ENCODE measurements around the gene ENO1.

The ENO1 gene

DNA sequence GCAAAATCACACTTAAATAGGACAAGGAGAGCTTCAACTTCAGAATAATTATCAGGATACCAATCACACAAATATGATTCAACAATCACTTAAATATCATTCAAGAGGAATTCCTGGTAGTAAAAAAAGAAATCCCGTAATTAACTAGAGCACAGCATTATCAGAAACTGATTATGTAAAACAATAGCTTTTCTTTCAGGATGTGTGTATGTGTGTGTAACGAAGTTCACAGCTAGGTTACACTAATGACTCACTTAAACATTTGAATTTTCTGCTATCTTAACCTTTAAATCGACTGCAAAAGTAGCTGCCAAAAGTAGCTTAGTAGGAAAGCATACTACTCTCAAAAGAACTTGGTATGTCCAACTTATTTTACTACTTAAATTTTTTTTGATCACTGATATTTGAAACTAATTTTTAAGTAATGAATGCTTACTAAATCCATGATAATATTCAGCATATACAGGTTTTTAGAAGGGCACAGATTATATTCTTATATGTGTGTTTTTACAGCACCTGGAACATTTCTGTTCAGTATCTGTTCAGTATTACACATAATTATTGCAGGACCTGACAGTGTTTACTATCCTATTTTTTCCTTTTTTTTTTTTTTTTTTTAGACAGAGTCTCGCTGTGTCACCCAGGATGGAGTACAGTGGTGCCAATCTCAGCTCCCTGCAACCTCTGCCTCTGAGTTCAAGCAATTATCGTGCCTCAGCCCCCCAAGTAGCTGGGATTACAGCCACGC lies 65.3 kb downstream of the ENO1 start:
- ATAC-seq (ENCODE audit: insufficient read depth, low read depth): no peak
- H3K4me3 ChIP-seq (ENCODE audit: low read depth in 1 of 2, low read length in 2 of 2): no peak overlapping the region
- TF ChIP-seq EZH2 (IDR thresholded peaks at IDR 0.05; ENCODE audit: borderline replicate concordance, low read depth, low read length, severe bottlenecking): no peak
- TF ChIP-seq, protein P1, sequence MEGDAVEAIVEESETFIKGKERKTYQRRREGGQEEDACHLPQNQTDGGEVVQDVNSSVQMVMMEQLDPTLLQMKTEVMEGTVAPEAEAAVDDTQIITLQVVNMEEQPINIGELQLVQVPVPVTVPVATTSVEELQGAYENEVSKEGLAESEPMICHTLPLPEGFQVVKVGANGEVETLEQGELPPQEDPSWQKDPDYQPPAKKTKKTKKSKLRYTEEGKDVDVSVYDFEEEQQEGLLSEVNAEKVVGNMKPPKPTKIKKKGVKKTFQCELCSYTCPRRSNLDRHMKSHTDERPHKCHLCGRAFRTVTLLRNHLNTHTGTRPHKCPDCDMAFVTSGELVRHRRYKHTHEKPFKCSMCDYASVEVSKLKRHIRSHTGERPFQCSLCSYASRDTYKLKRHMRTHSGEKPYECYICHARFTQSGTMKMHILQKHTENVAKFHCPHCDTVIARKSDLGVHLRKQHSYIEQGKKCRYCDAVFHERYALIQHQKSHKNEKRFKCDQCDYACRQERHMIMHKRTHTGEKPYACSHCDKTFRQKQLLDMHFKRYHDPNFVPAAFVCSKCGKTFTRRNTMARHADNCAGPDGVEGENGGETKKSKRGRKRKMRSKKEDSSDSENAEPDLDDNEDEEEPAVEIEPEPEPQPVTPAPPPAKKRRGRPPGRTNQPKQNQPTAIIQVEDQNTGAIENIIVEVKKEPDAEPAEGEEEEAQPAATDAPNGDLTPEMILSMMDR (IDR thresholded peaks at IDR 0.05; ENCODE audit: borderline replicate concordance, extremely low read depth, low read length, poor library complexity, severe bottlenecking): no peak
- H3K27me3 ChIP-seq (ENCODE audit: insufficient read depth, low read length, poor library complexity): no peaks in the 10 kb centered on the region
- peaks cover 89% of the 10 kb centered on the region for H3K79me2 ChIP-seq (ENCODE audit: insufficient read depth, low read length)
- peaks cover 29% of the 10 kb centered on the region; the same call in 1 of the 2 replicates for H4K20me1 ChIP-seq (ENCODE audit: insufficient read depth, low read length)
- H3K4me1 ChIP-seq (ENCODE audit: insufficient read depth, low read length): peaks cover 31% of the 10 kb centered on the region
- no peak overlapping the region; the same call in 1 of the 2 replicates for H3K4me2 ChIP-seq (ENCODE audit: insufficient read depth, low read length)
- no peak for DNase-seq
- no peaks in the 10 kb centered on the region; the same call in 1 of the 2 replicates for H3K36me3 ChIP-seq (ENCODE audit: insufficient read depth, low read length)
- no peaks in the 10 kb centered on the region for H3K9me3 ChIP-seq (ENCODE audit: insufficient read depth, low read length, severe bottlenecking)
- H3K9ac ChIP-seq (ENCODE audit: low read depth, low read length): no peak overlapping the region
- H3K27ac ChIP-seq (ENCODE audit: low read length): no peak overlapping the region
- no peak overlapping the region for H2AFZ ChIP-seq (ENCODE audit: low read depth, low read length)

DNA sequence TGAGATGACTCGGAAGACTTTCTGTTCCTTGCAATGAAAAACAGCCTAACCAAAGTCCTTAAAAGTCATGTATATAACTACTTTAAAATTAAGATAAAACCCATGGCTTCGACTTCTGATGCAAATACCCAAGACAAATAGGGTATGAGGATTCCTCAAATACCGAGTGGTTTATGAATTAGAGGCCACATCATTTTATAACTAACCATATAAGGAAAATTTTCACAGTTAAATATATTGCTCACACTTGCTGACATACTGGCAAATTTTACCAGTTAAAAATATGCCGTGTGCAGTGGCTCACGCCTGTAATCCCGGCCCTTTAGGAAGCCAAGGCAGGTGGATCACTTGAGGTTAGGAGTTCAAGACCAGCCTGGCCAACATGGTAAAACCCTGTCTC lies 66.4 kb downstream of the ENO1 start:
- peaks cover 30% of the 10 kb centered on the region; the same call in 1 of the 2 replicates for H4K20me1 ChIP-seq (ENCODE audit: insufficient read depth, low read length)
- H3K27ac ChIP-seq (ENCODE audit: low read length): no peak overlapping the region
- H3K36me3 ChIP-seq (ENCODE audit: insufficient read depth, low read length): no peaks in the 10 kb centered on the region
- no peak for ATAC-seq (ENCODE audit: insufficient read depth, low read depth)
- no peak overlapping the region for H2AFZ ChIP-seq (ENCODE audit: low read depth, low read length)
- H3K9ac ChIP-seq (ENCODE audit: low read depth, low read length): no peak overlapping the region
- H3K79me2 ChIP-seq (ENCODE audit: insufficient read depth, low read length): peaks cover 97% of the 10 kb centered on the region
- no peak overlapping the region for H3K4me3 ChIP-seq (ENCODE audit: low read depth in 1 of 2, low read length in 2 of 2)
- H3K4me1 ChIP-seq (ENCODE audit: insufficient read depth, low read length): peaks cover 29% of the 10 kb centered on the region
- no peak overlapping the region for H3K4me2 ChIP-seq (ENCODE audit: insufficient read depth, low read length)
- TF ChIP-seq EZH2 (IDR thresholded peaks at IDR 0.05; ENCODE audit: borderline replicate concordance, low read depth, low read length, severe bottlenecking): no peak
- TF ChIP-seq, protein P1 (IDR thresholded peaks at IDR 0.05; ENCODE audit: borderline replicate concordance, extremely low read depth, low read length, poor library complexity, severe bottlenecking): no peak
- no peaks in the 10 kb centered on the region for H3K27me3 ChIP-seq (ENCODE audit: insufficient read depth, low read length, poor library complexity)
- DNase-seq: no peak
- H3K9me3 ChIP-seq (ENCODE audit: insufficient read depth, low read length, severe bottlenecking): no peaks in the 10 kb centered on the region

Measured in DND-41 (cell line).